Stimulated activated CD4-positive, alpha-beta T cell treated with anti-CD3 and anti-CD28 coated beads, Interleukin-4, amount 100 ng/mL, for 24 hours (primary cell): ENCODE measurements around the gene BDH2.
A peak's percentile ranks its signal among the peaks of the same experiment; 100 is the strongest.

Experiments
- DNase-seq: peaks from one replicate; pipeline ENCODE4 v3.0.0-alpha.2; 2020

Gene BDH2

GRCh38 chr4:103079621-103080020 lies 20.0 kb downstream of the BDH2 start:
- no peak for DNase-seq

GRCh38 chr4:103076747-103077347 lies 22.8 kb downstream of the BDH2 start, which contains the start of gene SLC9B2:
SLC9B2 (minus strand) TSS chr4:103076761; CDS start chr4:103067550, 9,211 bp downstream.
- peak; percentile 10 for DNase-seq

- DNase-seq = peak; percentile 67
Measured at GRCh38 chr4:103075894-103076746, 23.5 kb downstream of the BDH2 start.

- DNase-seq = no peak
Measured at GRCh38 chr4:103075435-103075893, 24.2 kb downstream of the BDH2 start.

- DNase-seq = no peak
Measured at GRCh38 chr4:103074744-103075434, 24.7 kb downstream of the BDH2 start.

GRCh38 chr4:103073792-103074438 lies 25.7 kb downstream of the BDH2 start:
- DNase-seq = no peak

GRCh38 chr4:103067841-103068547 lies 31.6 kb downstream of the BDH2 start:
- no peak for DNase-seq

- DNase-seq = no peak
Measured at GRCh38 chr4:103060453-103061148, 39.0 kb downstream of the BDH2 start.

GRCh38 chr4:103054030-103054429 lies 45.6 kb downstream of the BDH2 start:
- DNase-seq = no peak

GRCh38 chr4:103052779-103053178 lies 46.9 kb downstream of the BDH2 start:
- no peak for DNase-seq

- DNase-seq = no peak
Measured at GRCh38 chr4:103052145-103052544, 47.5 kb downstream of the BDH2 start.

- DNase-seq = no peak
Measured at GRCh38 chr4:103050736-103051436, 48.7 kb downstream of the BDH2 start.

- DNase-seq = peak; percentile 31
Measured at GRCh38 chr4:103046416-103047290, 53.0 kb downstream of the BDH2 start.

GRCh38 chr4:103044183-103044582 lies 55.5 kb downstream of the BDH2 start:
- no peak for DNase-seq

GRCh38 chr4:103036169-103036568 lies 63.5 kb downstream of the BDH2 start:
- no peak for DNase-seq

GRCh38 chr4:103032574-103032973 lies 67.1 kb downstream of the BDH2 start:
- DNase-seq = no peak

- no peak for DNase-seq
Measured at GRCh38 chr4:103030791-103031190, 68.8 kb downstream of the BDH2 start.

- no peak for DNase-seq
Measured at GRCh38 chr4:103029300-103029699, 70.3 kb downstream of the BDH2 start.
